Activated CD4-positive, alpha-beta T cell treated with anti-CD3 and anti-CD28 coated beads, Interleukin-2, Interleukin-4, amounts not matched to agents 100 ng/mL and 50 ng/mL, durations not matched to agents 16 hours and 8 hours (primary cell): ENCODE results near the gene MIOX.

Source experiments
- DNase-seq: peaks from one replicate; pipeline ENCODE4 v3.0.0-alpha.2; 2020; ENCODE audit warnings: low spot score

Gene MIOX

DNA sequence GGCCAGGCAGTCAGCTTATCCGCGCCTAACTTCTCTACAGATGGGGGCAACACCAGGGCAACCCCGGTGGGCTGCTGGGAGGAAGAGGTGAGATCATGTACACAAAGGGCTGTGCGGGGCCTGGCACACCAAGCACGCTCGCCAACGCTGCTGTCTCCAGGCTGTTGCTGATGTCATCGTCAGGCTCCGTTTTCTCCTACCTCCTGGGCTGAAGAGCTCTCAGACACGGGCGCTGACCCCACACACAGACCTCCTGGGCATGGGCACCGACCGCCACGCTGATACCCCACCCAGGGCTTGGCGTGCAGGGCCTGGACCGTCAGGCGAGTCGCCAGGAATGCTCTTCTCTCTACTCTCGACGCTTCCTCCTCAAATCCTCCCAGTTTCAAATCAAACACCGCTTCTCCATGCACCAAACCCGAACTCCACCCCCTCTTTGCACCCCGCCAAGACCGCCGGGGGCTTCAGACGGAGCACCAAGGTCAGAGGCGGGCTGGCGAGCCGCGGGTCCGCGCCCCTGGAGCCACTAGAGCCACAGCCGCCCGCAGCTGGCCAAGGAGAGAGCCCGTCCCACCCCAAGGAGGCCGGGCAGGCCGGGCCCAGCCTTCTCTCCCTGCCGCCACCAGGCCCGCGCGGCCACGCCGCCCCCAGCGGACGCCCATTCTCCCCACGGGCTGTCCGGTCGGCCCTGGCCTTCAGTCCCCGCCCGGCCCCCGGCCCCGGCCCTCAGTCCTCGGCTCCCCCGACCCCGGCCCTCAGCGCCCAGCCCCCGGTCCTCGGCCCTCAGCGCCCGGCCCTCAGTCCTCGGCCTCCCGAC, 12.6 kb upstream of the MIOX start:
- DNase-seq = peak; percentile 49

DNA sequence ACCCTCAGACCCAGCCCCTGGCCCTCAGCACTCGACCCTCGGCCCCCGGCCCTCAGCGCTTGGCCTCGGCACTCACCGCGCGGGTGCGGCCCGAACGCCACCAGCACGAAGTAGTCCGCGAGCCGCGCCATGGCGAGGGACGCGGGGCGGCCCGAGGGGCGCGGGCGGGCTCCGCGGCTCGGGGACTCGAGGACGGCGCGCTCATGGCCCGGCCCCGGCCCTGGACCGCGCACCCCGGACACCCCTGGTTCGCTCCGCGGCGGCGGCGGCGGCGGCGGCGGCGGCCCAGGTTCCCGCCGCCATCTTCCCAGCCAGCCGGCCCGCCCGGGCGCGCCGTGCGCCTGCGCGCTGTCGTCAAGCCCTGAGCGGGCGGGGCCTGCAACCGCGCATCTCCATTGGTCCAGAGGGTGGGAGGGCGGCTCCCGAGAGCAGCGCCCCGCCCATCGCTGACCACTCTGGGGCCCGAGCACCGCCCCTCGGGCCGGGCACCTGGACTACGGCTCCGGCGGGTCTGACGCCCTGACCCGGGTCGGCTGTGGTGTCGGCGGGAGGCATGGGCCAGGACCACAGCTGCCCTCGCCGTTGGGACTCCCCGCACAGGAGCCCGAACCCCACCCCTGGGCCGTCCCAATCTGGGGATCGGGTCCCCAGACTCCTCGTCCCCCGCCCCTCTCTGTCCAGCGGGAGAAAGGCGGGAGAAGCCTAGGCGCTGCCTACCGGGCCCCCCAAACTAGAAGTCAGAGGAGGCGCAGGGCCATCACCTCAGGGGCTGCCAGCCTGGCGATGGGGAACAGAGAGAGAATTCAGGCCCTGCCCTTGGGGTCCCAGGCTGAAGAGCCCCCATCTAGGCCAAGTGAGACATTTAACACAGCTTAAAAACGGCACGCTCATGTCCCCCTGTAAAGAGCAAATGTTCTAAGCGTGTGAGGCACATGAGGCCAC, 11.7 kb upstream of the MIOX start, which contains the start of gene SBF1:
Gene SBF1 (minus strand): TSS at position 326 of the 942 bp plus-strand sequence. CDS start 195 bp downstream, at position 131.
- DNase-seq = peak; percentile 92

DNA sequence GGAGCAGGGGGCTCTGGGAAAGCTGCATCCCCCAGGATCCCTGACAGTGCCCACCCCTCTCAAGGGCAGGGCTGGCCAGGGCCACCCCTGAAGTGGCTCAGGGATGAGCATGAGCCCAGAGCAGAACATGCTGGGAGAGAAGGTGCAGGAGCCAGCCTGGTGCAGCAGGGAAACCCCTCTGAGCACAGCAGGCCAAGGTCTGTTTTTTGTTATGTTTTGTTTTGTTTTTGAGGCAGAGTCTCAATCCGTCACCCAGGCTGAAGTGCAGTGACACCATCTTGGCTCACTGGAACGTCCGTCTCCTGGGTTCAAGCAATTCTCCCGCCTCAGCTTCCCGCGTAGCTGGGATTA, 11.0 kb upstream of the MIOX start:
- no peak for DNase-seq

DNA sequence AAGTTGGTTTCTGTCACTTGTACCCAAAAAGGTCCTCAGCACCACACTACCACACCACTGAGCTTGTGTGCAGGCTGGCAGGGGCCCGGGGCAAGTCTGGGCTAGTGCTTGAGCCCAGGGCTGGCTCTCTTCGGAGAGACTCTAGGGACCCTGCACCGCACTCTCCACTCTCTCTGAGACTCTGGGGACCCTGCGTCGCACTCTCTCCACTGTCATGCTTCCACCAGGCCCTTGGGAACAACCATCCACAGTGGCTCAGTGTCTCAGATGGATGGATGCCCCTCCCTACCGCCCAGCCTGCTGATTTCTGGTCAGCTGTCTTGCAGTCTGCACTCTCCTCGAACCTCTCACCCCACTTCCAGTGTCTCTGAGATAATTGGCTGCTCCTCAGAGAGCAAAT, 9.8 kb upstream of the MIOX start:
- no peak for DNase-seq

DNA sequence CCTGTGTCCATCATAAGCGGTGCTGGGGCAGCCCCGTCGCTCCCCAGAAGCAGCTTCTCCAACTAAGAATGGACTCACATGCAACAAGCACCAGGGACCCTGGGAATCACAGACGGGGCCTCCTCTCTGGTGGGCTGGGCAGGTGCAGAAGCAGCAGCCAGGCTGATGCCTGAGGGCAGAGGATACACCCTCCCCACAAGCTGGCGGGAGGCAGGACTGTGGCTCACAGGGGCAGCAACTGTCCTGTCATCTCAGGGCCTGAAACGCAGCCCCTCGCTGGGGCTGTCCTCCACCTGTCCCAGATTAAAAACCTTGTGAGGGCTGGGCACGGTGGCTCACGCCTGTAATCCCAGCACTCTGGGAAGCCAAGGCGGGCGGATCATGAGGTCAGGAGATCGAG, 8.7 kb upstream of the MIOX start:
- no peak for DNase-seq

DNA sequence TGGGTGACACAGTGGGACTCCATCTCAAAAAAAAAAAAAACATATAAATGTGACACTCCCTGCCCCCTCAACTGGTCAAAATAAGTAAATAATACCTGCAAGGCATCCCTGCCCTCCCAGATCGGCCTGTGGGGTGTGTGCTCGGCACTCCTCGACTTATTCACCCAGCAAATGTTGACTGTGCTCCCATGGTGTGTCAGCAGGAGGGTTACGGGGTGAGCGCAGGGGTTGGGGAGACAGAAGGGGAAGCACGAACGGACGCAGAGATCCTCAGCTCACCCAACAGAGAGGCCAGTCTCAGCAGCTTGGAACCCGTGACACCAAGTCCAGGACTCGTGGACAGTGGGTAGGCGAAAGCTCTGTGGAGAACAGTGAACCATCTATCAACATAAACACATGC, 6.9 kb upstream of the MIOX start:
- DNase-seq = no peak

DNA sequence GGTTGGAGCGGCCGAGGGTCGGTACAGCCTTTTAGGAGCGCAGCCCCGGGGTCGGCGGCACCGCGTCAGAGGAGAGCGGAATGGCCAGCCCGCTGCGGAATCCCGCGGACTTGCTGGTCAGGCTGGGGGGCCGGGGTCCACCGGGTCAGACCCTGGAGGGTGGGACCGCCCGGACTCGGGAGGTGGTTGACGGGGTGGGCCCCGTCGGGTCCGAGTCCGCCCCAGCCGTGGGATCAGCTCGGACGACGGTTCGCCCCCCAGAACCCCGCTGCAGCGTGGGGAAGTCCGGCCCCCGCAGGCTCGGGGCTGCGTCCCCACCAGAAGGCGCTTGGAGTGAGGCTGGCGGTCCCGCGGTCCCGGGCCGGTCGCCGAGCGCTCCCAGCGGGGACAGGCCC, 5.6 kb upstream of the MIOX start:
- DNase-seq = no peak

DNA sequence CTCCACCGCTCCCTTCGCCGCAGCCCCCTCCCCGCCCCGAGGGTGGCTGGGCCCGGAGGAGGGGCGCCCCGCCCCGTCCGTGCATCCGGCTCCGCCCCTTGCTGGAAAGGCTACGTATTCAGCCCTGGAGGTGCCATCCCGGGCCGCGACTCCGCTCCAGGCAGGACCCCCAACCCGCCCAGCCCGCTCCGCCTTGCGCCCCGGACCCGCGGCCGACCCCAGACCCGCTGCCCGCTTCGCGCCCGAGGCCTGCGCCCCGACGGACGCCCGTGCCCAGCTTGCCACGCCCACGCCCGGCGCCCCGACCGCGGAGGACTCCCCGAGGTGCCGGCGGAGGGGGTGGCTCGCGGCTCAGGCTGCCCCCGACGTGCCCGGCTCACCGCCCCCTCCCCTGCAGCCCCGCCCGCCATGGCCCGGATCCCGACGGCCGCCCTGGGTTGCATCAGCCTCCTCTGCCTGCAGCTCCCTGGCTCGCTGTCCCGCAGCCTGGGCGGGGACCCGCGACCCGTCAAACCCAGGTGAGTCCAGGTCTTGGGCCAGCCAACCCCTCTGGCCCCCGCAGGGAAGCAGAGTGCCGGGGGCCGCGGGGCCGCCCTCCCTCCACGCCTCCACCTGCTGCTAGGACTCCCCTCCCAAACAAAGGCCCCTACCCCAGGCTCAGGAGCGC, 5.1 kb upstream of the MIOX start, which contains the start of gene ADM2:
Gene ADM2 (plus strand): TSS at position 104 of the 667 bp plus-strand sequence. CDS start 305 bp downstream, at position 409.
- DNase-seq = peak; percentile 37

DNA sequence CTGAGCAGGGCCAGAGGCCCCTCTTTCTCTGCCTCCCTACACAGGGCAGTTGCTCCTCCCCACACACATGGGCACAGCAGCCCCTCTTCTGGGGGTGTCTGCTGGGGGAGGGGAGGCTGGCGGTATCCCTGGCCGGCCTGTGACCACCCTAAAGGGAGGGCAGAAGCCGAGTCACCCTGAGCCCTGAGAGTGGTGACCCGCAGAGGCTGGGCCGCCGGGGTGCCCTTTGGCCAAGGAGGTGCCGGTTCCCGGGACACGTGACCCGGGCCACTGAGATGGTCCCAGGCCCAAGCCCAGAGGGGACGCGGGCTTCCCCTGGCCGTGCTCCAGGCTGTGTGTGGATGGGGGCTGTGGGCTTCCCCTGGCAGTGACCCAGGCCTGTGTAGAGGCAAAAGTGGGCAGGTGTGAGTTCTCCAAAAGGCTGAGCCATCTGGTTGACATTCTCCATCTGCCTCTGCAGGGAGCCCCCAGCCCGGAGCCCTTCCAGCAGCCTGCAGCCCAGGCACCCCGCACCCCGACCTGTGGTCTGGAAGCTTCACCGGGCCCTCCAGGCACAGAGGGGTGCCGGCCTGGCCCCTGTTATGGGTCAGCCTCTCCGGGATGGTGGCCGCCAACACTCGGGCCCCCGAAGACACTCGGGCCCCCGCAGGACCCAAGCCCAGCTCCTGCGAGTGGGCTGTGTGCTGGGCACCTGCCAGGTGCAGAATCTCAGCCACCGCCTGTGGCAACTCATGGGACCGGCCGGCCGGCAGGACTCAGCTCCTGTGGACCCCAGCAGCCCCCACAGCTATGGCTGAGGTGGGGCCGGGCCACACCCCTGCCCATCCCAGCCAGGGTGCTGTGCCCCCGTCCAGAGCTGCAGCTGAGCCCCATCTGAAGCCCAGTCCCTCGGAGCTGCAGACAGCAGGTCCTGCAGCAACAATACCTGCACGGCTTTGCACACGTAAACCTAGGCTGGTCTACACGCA, 4.3 kb upstream of the MIOX start:
- DNase-seq = no peak

DNA sequence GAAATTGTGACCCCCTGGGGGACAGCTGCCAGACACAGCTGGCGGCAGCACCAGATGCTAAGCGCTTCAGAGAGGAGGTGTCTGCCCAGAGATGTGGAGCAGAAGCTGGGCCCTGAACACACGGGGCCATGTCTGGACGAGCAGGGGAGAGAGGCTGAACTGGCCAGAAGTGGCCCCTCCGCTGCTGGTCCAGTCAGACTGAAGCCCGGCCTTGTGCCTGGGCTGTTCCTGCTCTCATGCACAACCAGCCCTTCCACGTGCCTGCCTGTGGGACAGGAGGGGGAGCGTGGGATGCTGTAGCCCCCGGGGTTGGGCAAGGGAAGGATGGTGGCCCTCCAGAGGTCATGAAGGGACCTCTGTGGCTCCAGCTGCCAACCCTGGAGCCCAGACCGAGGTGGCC, 3.6 kb upstream of the MIOX start:
- DNase-seq = no peak

DNA sequence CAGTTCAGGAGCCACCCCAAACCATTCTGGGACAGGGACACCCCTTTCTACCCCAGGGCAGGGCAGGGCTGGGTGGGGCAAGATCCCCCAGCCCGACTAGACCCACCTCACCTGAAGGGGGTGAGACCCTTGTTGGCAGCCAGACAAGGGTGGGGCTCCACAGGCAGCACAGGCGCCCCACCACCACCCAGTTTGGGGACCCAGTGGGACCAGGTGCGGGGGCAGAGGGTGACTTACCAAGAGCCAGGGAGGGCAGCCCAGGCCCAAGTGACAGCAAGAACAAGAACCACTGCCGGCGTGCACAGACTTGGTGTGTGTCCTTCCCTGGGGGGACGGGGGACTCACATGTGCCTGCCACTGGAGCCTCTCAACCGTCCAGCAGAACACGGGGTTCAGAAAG, 3.1 kb upstream of the MIOX start:
- DNase-seq = no peak

DNA sequence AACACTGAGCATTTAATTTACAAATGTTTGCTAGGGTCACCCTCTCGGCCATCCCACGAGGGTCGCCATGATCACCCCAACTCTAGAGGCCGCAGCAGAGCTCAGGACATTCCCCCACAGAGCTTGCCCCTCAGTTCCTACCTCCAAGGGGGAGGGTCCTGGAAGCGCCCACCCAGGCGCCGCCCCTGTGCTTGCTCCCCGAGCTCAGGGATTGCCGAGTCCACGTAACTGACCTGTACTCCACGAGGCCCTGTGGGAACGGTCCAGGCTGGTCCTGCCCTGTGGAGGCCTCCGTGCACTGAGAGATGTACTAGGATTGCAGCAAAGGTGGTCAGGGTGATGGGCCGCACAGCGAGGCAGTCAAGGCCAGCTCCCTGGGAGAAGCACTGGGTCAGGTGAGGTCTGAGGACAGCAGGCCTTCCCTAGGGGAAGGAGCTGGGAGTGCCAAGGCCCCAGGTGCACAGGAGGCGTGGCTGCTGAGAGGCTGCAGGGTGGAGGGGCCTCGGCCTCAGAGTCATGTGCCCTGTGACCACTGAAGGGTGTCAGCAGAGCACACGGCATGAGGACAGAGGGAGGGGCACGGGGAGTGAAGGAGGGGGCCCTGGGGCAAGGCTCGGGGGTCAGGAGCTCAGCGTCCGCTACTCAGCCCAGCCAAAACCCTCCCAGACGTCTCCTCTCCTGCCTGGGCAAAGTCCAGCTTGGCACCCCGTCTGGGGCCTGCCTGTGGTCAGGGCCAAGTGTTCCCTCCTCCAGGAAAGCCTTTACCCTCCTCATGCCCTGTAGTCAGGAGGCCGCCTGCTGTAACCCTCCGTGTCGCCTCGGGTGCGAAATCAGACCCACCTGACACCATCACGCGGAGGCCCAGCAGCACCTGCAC, 2.4 kb upstream of the MIOX start:
- DNase-seq = no peak

DNA sequence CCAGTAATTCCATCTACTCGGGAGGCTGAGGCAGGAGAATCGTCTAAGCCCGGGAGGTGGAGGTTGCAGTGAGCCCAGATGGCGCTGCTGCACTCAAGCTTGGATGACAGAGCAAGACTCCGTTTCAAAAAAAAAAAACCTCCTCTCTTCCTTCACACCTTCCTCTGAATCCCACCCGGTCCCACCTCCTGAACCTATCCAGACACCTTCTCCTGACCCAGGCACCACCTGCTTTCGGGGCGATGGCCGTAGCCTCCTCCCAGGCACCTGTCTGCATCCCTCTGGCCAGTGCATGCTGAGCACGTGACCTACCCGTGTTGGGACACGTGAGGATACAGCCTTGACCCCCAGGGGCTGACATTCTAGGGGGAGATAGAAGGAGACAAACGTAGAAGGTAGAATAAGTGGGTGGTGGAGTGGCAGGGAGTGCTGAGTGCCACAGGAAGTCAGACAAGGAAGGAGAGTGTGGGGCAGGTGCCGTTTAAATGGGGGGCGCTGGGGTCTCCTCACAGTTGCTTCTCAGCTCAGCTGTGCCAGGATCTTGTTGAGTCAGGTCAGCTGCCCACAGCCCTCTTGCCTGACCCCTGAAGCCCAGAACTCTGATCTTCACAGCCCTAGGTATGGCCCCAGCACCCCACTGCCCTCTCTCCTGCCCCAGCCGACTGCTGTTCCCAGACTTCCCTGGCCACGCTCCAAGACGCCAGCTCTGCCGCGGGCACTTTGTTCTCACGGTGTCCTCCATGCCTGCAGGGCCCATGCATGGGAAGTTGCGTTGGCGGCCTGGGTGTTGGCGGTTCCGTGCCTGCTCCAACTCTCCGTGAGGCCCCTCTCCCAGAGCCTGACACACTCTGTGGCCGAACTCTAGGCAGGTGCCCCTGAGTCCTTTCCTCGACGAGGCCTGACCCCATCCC, 1.2 kb upstream of the MIOX start:
- no peak for DNase-seq

DNA sequence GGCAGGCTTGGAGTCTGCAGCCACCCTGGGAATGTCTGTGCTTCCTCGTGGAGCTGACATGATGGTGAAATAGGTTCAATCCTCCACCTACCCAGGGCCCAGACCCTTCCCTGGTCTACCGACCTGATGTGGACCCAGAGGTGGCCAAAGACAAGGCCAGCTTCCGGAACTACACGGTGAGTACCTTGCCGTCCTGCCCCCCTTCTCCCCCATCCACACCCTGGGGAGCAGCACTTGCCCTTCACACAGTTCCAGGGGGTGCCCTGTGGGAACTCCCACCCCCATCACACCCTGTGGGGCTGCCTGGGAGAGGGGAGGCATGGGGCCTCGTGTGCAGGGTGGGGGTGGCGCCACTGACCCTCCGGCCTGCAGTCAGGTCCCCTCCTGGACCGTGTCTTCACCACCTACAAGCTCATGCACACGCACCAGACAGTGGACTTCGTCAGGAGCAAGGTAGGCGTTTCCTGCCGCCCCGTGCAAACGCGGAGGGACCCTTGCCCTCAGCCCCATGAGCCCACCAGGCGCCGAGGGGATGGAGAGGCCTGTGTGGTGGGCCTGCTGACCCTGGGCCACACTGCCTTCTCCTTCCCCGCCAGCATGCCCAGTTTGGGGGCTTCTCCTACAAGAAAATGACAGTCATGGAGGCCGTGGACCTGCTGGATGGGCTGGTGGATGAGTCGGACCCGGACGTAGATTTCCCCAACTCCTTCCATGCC, 789 bp downstream of the MIOX start:
- DNase-seq = no peak

DNA sequence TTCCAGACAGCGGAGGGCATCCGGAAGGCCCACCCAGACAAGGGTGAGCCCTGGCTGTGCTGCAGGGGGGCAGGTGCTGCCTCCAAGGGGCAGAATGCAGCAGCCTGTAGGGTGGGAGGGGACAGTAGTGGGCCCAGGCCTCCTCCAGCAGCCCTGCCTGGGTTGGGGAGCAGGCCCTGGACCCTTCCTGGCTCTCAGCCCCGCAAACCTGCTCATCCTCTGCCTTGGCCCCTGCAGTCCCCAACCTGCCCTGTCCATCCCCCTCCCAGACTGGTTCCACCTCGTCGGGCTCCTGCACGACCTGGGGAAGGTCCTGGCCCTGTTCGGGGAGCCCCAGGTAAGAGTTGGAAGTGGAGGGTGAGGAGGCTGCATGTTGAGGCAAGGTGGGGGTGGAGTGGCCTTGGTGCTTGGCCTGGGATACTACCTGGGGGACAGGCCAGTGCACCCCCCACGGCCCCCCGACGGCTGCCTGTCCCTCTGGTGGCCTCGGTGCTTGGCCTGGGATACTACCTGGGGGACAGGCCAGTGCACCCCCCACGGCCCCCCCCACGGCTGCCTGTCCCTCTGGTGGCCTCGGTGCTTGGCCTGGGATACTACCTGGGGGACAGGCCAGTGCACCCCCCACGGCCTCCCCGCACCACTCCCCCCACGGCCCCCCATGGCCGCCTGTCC, 1.5 kb downstream of the MIOX start:
- DNase-seq = no peak

DNA sequence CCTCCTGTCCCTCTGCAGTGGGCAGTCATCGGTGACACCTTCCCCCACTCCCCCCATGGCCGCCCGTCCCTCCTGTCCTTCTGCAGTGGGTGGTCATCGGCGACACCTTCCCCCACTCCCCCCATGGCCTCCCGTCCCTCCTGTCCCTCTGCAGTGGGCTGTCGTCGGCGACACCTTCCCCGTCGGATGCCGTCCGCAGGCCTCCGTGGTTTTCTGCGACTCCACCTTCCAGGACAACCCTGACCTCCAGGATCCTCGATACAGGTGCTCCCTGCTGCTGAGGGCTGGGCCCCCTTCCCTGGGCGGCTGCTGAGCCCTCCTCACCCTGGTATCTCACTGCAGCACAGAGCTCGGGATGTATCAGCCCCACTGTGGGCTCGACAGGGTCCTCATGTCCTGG, 2.2 kb downstream of the MIOX start:
- no peak for DNase-seq

DNA sequence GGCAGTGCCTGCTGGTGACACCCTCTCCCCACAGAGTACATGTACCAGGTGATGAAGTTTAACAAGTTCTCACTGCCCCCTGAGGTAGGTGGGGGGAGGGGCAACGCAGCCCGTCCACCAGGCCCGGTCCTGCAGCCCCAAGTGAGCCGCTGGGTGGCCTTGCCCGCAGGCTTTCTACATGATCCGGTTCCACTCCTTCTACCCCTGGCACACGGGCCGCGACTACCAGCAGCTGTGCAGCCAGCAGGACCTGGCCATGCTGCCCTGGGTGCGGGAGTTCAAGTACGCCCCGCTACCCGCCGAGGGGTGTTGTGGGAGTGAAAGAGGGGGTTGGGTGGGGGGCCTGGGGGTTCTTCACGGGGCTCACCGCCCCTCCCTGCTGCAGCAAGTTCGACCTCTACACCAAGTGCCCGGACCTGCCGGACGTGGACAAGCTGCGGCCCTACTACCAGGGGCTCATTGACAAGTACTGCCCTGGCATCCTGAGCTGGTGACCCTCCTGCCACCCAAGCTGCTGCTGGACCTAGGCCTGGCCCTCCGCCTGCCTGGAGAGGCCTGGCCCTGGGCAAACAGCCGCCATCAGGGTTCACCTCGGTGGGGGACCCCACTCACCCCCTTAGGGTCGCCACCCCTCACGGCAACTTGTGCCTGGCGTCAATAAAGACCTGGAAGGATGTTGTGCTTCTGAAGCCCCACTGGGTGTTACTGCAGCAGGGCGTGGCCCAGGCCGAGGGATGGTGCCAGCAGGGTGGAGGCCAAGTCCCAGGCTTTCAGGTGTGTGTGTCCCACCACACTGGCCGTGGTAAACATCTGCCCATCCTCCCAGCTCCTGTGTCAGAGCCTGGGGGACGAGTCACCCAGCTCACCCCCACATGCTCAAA, 2.9 kb downstream of the MIOX start:
- DNase-seq = no peak
